HG03469 (cell line): ENCODE data around the gene SLC66A2.

ENCODE experiments used
- ATAC-seq: cut with Tn5 transposase; IDR thresholded peaks from one replicate; pipeline ENCODE4 v1.9.1; 2021; ENCODE audit warnings: mild to moderate bottlenecking, moderate library complexity, moderate number of reproducible peaks; ENCODE audit not compliant: unreplicated experiment

SLC66A2 gene

GRCh38 chr18:79921984-79922965, 29.2 kb downstream of the SLC66A2 start:
- no peak for ATAC-seq

GRCh38 chr18:79919089-79919488, 32.4 kb downstream of the SLC66A2 start:
- no peak for ATAC-seq

GRCh38 chr18:79918615-79919011, 32.8 kb downstream of the SLC66A2 start:
- no peak for ATAC-seq

- no peak for ATAC-seq
Observed at GRCh38 chr18:79917853-79918614, 33.4 kb downstream of the SLC66A2 start.

GRCh38 chr18:79917169-79917852, 34.1 kb downstream of the SLC66A2 start:
- no peak for ATAC-seq

GRCh38 chr18:79916546-79917168, 34.8 kb downstream of the SLC66A2 start:
- ATAC-seq = no peak

GRCh38 chr18:79916128-79916494, 35.3 kb downstream of the SLC66A2 start:
- no peak for ATAC-seq

GRCh38 chr18:79915161-79916127, 36.0 kb downstream of the SLC66A2 start:
- ATAC-seq = no peak

GRCh38 chr18:79914614-79915160, 36.8 kb downstream of the SLC66A2 start:
- ATAC-seq = no peak

GRCh38 chr18:79912994-79913831, 38.2 kb downstream of the SLC66A2 start:
- no peak for ATAC-seq

- ATAC-seq = no peak
Observed at GRCh38 chr18:79912409-79912991, 39.0 kb downstream of the SLC66A2 start.

GRCh38 chr18:79911344-79912270, 39.8 kb downstream of the SLC66A2 start:
- ATAC-seq = no peak

- ATAC-seq = no peak
Observed at GRCh38 chr18:79910563-79911343, 40.7 kb downstream of the SLC66A2 start.

- no peak for ATAC-seq
Observed at GRCh38 chr18:79906706-79907105, 44.7 kb downstream of the SLC66A2 start.

GRCh38 chr18:79905993-79906392, 45.5 kb downstream of the SLC66A2 start:
- ATAC-seq = no peak

- no peak for ATAC-seq
Observed at GRCh38 chr18:79905389-79905911, 46.0 kb downstream of the SLC66A2 start.
